SH-SY5Y (cell line): ENCODE results near the gene WDR46.

Source experiments
- GATA2 ChIP-seq: IDR thresholded peaks from 2 replicates; pipeline ENCODE4 v1.6.1; 2011; ENCODE audit warnings: mild to moderate bottlenecking, low read depth, low read length
- GATA3 ChIP-seq: IDR thresholded peaks from 2 replicates; pipeline ENCODE4 v1.6.1; 2011; ENCODE audit warnings: low read depth, mild to moderate bottlenecking, low read length, moderate library complexity

- TF ChIP-seq GATA2 (no peak), GATA3 (no peak)
These were observed 811 bp upstream of the WDR46 start for GRCh38 chr6:33289784-33290315.
